HG02943 (cell line): ENCODE measurements around the gene THBS4.
"Not testable (repeated sequence)": the region's sequence is repeated elsewhere in the genome, so short reads cannot be mapped to it uniquely, and the experiment has no call there.

Experiments
- ATAC-seq: cut with Tn5 transposase; IDR thresholded peaks from one replicate; pipeline ENCODE4 v1.9.1; 2021; ENCODE audit warnings: mild to moderate bottlenecking, low read depth, moderate library complexity; ENCODE audit not compliant: unreplicated experiment

THBS4 gene

DNA sequence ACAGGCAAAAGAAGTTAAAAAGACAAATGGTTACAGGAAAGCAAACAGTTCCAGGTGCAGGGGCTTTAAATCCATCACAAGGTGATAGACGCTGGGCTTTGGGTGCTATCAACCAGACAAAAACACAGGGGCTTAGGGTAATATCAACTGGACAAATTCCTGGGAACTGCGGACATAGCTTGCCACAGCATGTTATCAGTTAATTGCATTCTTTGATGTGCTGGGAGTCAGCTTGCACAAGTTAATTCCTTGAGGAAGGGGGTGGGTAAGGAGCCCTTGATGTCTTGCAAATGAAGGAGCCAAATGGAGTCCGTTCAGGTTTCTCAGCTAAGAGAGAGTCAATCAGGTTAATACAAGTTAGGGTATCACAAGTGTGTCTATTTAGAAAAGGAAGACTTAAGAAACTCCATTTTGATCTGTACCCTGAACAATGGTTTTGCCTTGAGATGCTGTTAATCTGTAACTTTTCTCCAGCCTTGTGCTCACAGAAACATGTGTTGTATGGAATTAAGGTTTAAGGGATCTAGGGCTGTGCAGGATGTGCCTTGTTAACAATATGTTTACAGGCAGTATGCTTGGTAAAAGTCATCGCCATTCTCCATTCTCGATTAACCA lies 76.3 kb downstream of the THBS4 start:
- ATAC-seq: not testable (repeated sequence)

DNA sequence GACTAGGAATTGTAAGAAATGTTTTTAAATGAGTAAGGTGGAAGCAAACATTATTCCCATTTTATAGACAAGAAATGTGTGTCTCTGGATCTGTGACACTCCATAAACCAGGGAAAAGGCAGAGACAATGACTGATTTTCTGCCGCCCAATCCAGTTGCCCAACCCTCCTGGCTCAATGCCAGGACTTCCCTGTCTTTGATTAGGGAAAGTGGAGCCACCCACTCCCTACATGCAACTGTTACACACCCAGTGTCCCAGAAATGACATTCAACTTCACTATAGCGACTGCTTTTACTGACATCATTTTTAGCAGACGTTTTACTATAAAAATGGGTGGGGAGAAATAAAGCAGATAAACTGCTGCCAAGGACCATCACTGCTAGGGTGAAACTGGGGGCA lies 79.7 kb downstream of the THBS4 start:
- no peak for ATAC-seq

DNA sequence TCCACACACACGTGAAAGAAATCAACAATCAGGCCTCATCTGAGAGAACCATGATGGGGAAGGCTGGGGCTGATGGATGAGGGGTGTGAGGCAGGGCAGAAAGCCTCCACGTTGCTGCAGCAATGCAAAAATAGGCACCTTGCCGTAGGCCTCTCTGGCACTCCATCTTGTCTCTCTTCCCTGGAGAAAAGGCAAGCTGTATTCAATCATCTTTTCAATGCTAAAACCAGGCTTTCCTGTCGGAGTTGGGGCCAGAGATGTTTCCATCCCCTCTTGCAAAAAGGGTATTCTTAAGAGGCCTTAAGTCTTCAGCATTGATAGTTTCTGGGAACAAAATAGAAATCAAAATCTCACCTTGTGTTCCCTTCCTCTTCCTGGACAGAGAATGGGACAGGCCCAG lies 80.9 kb downstream of the THBS4 start:
- ATAC-seq: no peak

DNA sequence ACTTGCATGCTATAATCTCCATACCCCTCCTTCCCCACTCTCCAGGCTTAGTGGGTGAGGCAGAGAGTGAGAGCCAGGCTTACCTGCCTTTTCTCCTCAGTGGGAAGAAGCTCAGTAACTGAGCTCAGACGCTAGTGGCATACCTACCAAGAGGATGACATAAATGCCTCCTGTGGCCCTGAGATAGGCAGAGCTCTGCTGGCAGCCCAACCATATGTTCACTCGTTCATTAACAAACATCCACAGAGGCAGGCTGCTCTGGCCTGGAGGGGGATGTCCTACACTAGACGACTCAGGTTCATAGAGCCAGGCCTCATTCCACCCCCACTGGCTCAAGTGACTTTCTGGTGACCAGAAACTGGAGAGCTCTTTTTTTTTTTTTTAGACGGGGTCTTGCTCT lies 81.3 kb downstream of the THBS4 start:
- ATAC-seq: no peak

DNA sequence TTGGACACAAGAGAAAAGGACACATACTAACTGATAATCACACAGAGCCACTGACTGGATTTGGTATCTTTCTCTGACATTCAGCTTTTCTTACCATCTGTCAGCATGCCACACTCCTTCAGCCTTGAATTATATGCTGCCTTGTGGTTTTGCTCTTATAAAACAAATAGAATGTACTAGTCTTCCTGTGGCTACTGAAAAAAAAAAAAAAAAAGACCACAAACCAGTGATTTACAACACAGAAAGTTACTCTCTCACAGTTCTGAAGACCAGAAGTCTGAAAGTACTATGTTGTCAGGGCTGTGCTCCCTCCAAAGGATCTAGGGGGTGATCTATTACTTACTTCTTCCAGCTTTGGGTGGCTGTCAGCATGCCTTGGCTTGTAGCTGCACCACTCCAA lies 82.3 kb downstream of the THBS4 start:
- no peak for ATAC-seq

DNA sequence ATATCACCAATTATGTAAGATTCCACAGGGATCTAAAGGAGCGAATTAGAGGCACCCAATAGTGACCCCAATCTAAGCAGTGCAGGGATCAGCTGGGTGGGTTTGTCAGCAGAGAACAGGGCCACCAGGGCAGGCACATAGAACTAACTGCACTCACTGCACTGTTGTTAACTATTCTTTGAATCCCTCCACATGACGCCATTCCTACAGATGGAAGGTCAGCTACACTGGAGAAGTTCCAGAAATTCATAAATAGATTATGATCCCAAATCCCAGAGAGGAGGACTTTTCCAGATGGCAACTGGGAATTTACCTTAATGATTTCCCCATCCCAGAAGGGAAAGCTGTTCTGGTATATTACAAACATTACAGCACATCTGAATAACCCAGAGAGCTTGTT lies 84.2 kb downstream of the THBS4 start:
- ATAC-seq: no peak

DNA sequence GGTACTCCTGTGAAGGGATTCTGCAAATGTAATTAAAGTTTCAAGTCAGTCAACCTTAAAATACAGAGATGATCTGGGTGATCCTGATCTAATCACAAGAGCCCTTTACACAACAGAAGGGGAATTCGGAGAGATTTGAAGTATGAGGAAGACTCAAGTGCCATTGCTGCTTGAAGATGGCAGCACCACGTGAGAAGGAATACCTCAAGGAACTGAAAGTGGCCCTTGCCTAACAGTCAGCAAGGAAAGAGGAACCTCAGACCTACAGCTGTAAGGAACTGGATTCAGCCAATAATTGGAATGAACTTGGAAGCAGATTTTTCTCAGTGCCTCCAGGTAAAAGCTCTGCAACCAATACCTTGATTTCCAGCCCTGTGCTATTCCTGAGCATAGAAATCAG lies 87.4 kb downstream of the THBS4 start:
- ATAC-seq: no peak

DNA sequence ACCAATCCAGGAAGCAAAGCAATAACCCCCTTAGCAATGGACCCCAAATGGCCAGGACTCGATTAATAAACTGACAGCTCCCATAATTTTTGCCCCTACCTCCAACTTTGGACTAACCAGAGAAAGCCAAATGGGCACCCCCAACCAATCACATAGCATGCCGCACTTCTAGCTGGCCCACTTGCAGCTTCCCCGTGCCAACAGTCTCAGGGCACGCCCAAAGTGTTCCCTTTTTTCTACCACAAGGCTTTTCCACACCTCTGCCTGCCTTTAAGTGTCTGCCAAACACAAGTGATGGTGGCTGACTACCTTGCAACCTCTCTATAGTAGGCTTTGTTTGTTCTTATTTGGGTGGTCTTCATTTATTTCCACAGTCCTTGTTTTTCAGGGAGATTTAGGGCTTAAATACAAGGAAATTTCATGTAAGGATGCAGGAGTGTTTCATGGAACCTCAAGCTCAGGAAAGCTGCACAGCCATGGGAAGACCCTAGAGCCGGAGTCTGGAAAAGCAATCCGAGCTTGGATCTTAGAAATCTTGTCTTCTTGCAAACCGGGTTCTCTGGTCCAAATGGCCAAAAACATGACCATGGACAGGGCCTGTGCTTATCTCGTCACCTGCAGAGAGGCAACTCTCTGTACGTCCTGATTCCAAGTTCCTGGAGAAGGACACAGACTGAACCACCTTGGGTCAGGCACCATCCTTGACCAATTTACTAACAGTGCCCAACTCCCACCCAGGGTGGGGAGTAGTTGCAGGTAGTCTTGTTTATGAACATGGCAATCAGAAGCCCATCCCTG lies 89.2 kb downstream of the THBS4 start:
- ATAC-seq: no peak

DNA sequence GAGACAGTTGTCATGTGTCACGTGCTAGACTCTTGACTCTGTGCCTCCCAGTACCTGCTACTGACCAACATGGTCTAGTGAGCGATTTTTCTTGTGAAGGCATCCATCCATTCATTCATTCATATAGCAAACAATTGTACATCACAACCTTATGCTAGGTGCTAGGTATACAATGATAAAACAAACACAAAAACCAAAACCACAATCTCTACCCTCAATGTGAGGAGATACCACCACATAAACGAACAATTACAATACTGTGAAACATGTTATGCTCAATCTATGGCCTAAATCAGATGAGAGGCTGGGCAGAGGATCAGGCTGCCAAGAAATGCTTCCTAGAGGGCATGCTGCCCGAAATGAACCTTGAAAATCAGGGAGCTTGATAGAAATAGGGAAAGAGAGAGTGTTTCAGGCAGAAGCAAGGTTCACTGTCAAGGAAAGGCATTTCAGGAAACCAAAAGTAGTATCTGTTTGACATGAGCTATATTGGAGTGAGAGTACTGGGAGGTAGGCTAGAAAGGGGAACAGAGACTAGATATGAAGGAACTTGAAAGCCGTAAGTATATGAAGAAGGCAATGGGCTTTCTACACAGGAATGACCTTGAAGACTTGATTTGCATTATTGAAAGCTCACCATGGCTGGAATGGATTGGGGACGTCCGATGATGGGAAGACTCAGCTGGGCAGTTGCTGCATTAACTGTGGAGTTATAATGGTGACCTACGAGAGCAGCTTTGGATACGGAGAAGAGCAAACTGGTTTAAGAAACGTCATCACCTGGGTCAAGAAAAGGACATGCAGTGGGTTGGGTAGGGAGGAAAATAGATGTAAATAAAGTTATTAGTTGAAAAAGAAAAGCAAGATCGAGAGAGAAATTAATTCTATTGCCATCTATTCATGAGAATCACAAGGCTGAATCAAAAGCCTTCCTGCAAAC lies 90.1 kb downstream of the THBS4 start:
- ATAC-seq: peak; percentile 72

DNA sequence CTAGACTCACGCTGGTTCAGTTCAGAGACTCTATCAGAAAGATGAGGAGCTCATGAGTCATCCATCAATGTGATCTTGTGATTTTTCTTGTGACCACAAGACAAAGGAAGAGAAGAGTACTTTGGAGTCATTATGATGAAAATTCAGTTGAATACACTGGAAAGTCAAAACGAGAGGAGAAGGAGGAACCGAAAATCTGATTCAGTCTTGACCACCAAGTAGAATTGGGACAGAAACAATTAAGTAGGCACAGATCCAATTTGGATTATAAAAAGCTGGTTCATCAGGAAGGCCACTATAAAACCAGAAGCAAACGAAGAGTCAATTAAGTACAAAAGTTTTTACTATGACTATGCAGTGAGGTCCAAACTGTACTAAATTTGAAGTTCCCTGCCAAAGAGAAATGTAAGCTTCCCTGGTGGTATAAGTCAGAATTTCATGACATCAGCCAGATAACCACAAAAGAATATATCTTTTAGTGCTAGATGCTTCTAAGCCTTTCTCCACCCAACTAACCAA lies 90.9 kb downstream of the THBS4 start:
- ATAC-seq: peak; percentile 50

DNA sequence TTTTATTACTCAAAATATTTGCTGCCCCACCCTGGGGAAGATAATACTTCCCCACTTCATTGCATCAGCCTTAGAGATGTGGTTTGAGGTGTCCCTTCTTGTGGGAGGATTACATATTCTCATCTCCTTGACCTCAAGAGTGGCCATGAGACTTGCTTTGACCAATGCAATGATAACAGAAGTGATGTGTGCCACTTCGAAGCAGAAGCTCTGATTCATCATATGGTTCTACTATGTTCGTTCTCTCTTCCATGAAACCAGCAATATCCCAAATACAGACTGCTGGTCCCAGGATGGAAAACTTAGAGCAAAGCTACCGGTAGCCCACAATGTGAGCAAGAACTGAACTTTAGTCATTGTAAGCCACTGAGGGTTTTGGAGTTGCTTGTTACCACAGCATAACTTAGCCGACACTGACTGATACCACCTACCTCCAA lies 92.0 kb downstream of the THBS4 start:
- no peak for ATAC-seq

DNA sequence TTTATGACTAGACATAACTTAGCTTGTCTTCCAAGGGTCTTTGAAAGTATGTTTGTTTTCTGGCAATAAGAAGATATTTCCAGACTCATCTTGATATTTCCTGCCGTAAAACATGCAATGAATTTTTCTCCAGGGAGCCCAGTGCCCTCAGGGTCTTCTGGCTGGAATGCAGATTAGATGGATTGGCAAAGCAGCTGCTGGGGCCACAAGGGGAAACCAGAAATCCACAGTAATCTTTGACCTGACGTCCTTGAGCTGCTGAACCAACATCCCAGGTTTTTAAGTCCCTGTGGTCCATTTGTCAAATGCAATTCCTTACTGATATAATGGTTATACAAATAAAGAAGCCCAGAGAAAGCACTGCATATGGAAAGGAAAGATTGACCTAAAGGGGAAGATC lies 93.0 kb downstream of the THBS4 start:
- ATAC-seq: no peak

DNA sequence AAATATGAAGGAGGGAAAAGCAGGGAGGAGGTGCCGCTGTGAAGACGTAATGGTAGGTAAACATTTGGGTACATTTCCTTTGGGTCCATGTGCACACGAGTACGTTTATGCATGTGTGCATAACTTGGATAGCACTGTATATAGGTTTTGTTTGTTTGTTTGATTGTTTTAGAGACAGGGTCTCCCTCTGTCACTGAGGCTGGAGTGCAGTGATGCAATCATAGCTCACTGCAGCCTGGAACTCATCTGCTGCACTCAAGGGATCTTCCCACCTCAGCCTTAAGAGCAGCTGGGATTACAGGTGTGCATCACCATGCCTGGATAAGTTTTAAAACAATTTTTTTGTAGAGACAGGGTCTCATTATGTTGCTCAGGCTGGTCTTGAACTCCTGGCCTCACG lies 94.0 kb downstream of the THBS4 start:
- ATAC-seq: no peak
